Measurements from ENCODE around the gene SDK1. TPM values are rescaled to one million over a fixed set of nuclear protein-coding genes. Genes with fewer than 3 reads are reported as not detected.

Gene SDK1
- total RNA-seq, 1 donor: 0.27 TPM

DNA sequence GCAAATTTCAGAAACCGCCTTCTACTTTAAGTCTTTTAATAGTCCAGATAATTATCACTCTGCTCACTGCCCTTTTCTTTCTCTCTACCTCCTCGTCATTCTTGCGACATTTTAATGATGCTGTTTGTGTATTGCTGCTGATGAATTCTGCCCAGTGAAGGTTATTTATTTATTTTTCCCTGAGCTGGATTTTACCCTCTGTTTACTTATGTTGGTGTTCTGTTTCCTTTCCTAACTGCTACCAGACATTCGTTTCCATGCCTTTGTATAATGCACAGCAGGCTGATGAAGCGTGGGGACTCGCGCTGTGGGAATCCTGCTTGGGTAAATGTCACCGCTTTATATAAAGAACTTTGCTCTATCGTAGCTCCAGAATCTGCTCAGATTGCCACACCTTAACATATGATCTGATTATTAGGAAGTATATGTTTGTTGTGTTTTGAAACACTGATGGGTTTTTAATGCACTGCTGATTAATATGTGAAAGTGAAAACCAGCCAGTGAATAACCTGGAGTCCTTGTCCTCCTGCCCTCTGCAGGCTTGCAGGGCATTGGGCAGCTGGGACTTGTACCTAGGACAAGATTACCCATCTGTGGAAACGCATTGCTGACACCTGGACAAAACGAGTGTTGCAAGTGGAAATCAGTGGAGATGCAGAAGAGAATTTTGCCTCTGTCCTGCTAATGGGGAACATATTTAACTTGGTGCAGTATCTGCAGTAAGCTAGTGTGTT is 291.5 kb downstream of the SDK1 start:
- no peak for DNase-seq (ENCODE audit: low read depth)
- TF ChIP-seq, protein P1, sequence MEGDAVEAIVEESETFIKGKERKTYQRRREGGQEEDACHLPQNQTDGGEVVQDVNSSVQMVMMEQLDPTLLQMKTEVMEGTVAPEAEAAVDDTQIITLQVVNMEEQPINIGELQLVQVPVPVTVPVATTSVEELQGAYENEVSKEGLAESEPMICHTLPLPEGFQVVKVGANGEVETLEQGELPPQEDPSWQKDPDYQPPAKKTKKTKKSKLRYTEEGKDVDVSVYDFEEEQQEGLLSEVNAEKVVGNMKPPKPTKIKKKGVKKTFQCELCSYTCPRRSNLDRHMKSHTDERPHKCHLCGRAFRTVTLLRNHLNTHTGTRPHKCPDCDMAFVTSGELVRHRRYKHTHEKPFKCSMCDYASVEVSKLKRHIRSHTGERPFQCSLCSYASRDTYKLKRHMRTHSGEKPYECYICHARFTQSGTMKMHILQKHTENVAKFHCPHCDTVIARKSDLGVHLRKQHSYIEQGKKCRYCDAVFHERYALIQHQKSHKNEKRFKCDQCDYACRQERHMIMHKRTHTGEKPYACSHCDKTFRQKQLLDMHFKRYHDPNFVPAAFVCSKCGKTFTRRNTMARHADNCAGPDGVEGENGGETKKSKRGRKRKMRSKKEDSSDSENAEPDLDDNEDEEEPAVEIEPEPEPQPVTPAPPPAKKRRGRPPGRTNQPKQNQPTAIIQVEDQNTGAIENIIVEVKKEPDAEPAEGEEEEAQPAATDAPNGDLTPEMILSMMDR (IDR thresholded peaks at IDR 0.05; ENCODE audit: insufficient read depth, low read length): no peak
- no peak overlapping the region for H3K4me3 ChIP-seq (ENCODE audit: low read depth, low read length)

DNA sequence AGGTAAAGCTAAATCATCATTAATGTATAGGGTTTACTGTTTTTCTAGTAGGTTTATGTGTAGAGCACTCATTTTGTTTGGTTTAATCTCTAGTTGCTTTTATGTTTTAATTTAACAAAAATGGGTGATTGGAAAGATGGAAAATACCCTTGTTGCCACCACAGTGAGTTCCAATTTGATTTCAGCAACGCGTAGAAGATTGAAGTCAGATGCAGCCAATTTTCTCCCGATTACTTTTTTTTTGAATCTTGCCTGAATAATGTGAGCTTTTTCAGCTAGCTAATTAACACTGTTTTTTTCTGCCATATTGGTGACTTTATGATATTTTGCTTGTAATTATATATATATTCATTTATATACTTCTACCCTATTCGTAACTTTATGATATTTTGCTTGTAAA is 293.8 kb downstream of the SDK1 start:
- TF ChIP-seq, protein P1 (IDR thresholded peaks at IDR 0.05; ENCODE audit: insufficient read depth, low read length): no peak
- H3K4me3 ChIP-seq (ENCODE audit: low read depth, low read length): no peak overlapping the region
- no peak for DNase-seq (ENCODE audit: low read depth)

DNA sequence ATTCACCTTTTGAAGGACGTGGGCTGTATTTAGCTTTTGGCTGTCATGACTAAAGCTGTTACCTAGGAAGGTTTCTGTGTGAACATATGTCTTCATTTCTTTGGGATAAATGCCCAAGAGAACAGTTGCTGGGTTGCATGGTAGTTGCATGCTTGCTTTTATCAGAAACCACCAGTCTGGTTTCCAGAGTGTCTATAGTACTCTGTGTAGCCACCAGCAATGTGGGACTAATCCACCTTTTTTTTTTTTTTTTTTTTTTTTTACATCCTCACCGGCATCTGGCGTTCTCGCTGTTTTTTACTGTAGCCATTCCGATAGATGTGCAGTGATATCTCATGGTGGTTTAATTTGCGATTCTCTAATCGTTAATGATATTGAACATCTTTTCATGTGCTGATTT is 297.8 kb downstream of the SDK1 start:
- no peak for DNase-seq (ENCODE audit: low read depth)

DNA sequence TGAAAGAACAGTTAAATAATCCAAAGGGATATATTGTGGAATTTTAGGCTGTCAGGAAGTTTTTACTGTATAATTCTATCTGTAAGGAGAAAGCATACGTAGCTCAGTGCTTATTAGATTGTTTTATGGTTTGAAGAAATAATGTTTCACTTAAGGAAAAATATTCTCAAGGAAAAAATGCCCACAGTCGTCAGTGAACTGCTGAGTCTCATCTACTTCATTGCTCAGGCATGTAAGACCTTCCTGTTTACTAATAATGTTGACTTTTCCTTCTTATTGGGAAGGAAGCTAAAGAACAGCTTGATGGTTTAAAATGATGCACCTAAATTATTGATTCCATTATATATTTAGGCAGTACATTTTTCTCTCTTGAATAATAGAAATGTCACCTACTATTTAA is 304.2 kb downstream of the SDK1 start:
- TF ChIP-seq, protein P1 (IDR thresholded peaks at IDR 0.05; ENCODE audit: insufficient read depth, low read length): no peak
- H3K4me3 ChIP-seq (ENCODE audit: low read depth, low read length): no peak overlapping the region
- no peak for DNase-seq (ENCODE audit: low read depth)

More for the DNA sequence above, 297.8 kb downstream of the SDK1 start:
- no peak overlapping the region for H3K4me3 ChIP-seq (ENCODE audit: low read depth, low read length)
- TF ChIP-seq, protein P1 (IDR thresholded peaks at IDR 0.05; ENCODE audit: insufficient read depth, low read length): no peak

DNA sequence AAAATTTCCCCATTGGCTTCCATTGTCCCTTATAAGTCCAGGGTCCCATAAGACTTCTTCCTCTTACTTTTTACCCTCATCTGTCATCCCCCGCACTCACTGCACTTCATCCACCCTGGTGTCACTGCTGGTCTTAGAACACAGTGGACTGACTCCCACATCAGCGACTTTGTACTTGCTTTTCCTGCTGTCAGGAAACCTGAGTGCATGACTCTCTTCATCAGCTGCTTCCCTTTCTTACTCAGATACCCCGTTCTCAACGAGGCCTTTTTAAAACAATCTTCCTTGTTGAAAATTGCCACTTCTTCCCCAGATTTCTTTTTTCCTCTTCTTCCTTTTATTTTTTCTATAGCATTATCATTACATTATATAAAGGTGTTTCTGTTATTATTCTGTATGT is 305.4 kb downstream of the SDK1 start:
- no peak overlapping the region for H3K4me3 ChIP-seq (ENCODE audit: low read depth, low read length)
- TF ChIP-seq, protein P1 (IDR thresholded peaks at IDR 0.05; ENCODE audit: insufficient read depth, low read length): no peak
- DNase-seq (ENCODE audit: low read depth): no peak

DNA sequence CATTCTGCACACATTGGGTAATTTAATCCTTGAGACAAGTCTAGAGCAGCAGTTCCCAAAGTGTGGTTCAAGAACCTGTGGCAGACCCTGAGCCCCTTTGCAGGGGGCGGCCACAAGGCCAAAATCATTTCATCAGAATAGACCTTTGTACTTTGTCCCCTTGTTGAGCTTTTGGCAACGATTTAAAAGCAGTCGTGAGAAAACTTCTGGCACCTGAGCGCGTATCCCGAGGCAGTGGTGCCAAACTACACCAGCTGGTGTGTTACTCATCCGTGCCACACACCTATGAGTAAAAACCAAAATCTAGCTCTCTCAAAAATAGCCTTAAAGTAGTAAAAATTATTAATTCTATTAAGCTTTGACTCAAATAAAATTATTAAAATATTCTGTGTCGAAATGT is 306.8 kb downstream of the SDK1 start:
- H3K4me3 ChIP-seq (ENCODE audit: low read depth, low read length): no peak overlapping the region
- TF ChIP-seq, protein P1 (IDR thresholded peaks at IDR 0.05; ENCODE audit: insufficient read depth, low read length): no peak
- no peak for DNase-seq (ENCODE audit: low read depth)

DNA sequence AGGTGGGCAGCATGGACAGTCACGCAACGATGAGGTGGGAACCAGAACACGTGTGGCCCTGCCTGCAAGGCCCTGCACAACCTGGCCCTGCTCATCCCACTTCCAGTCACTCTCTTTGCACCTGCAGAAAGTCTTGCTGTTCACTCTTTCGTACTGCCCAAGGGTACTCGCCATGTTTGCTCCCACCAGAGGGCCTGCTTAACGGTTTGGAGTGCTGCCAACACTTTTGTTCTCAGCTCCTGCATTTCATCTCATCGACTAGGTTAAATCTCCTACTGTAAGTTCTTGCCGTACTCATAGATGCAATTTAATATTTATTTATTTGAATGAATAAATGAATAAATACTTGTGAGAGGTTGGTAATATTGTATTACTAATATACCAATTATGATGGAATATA is 315.3 kb downstream of the SDK1 start:
- DNase-seq (ENCODE audit: low read depth): no peak
- TF ChIP-seq, protein P1 (IDR thresholded peaks at IDR 0.05; ENCODE audit: insufficient read depth, low read length): no peak
- no peak overlapping the region for H3K4me3 ChIP-seq (ENCODE audit: low read depth, low read length)

All from fibroblast of the aortic adventitia (primary cell).